ENCODE measurements around the gene FBXO31. TPM values are rescaled to one million over a fixed set of nuclear protein-coding genes. Genes with fewer than 3 reads are reported as not detected.
A peak's percentile ranks its signal among the peaks of the same experiment; 100 is the strongest.

Gene FBXO31
- total and polyA plus RNA-seq, 9 of the 15 experiments (the other 6 are each of a cell fraction or from before 2014, with no cell fraction given) = 0.18 to 33.3 (median 10.9) TPM

GRCh38 chr16:87387942-87388817, 4.6 kb upstream of the FBXO31 start (continued):
- TF ChIP-seq CHD7 (IDR thresholded peaks at IDR 0.05; ENCODE audit: low read depth, low read length) (no peak), POLR3G (IDR thresholded peaks at IDR 0.05; ENCODE audit: extremely low read depth, insufficient read length, insufficient replicate concordance) (no peak), PREB (CRISPR knock-in tag; IDR thresholded peaks at IDR 0.05) (no peak), SIX5 (IDR thresholded peaks at IDR 0.05; ENCODE audit: borderline replicate concordance in 1 of 2, insufficient read depth in 1 of 2, low read depth in 1 of 2, low read length in 2 of 2) (peak; percentile 24 to 35; a peak in 1 of 4 replicates), CREB5 (CRISPR knock-in tag; IDR thresholded peaks at IDR 0.05) (no peak), COPS2 (conservative IDR thresholded peaks at IDR 0.05) (no peak), ZHX1 (conservative IDR thresholded peaks at IDR 0.05; ENCODE audit: low read length) (no peak)

Measured in K562 (cell line).